Measurements from ENCODE around the gene SLC30A2.
"Not testable (repeated sequence)": the region's sequence is repeated elsewhere in the genome, so short reads cannot be mapped to it uniquely, and the experiment has no call there.

Gene SLC30A2, protein sequence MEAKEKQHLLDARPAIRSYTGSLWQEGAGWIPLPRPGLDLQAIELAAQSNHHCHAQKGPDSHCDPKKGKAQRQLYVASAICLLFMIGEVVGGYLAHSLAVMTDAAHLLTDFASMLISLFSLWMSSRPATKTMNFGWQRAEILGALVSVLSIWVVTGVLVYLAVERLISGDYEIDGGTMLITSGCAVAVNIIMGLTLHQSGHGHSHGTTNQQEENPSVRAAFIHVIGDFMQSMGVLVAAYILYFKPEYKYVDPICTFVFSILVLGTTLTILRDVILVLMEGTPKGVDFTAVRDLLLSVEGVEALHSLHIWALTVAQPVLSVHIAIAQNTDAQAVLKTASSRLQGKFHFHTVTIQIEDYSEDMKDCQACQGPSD

DNA sequence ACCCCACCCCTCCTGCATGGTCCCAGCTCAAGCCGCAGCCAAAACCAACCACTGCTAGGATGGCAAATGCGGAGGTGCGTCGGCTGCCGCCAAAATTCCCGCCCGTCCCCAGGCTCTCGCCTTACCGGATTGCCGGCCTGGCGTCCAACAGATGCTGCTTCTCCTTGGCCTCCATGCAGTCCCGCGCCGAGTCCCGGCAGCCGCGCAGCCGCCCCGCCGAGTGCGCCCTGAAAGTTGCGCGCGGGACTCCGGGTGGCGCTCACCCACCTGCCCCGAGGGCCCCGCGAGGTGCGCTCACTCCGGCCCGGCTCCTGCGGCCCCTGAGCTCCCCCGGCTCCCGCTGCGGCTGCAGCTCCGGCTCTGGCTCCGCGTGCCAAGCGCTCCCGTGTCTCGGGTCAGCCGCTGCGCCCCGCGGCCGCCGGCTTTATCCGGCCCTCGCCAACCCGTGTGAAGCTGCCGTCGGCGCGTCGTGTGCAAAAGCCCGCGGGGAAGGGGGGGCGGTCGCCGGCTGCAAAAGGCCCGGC, at the start of gene SLC30A2:
Gene SLC30A2, minus strand, starts transcription at position 397 of the 524 bp plus-strand sequence. Its CDS starts 222 bp downstream, at position 175.
- in situ Hi-C loops (cut with HindIII; ENCODE audit: low sequenced_read_pairs): no loop called here

DNA sequence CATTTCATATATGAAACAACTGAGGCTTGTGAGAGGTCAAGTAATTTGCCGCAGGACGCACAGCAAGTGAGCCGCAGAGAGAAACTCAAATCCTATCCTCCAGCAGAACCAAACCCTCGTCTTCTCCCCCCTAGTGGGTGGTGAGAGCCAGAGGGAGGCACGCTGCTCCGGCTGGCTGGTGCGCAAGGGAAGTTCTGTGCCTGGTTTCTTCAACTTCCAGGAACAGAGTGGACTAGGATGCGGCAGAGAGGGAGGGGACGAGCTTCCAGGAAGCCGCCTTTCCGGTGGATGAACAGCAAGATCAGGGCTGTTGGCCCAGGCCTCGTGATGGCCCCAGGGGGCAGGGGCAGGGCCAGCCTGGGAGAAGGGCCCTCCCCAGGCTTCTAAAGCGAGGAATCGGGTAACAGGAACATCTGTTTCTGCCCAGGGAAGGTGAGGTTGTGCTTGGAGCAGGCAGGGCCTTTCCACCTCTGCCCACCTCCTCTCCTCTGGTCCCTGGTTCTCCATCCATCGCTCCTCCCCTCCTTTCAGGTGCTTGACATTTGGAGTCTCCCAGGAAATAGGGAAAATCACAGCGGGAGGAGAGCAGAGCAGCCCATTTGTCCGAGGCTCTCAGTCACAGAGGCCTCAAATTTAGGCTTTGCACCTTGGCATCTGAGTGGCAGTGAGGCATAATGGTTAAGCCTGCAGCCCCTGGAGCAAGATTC, 48.9 kb upstream of the SLC30A2 start:
- in situ Hi-C loops (cut with HindIII; ENCODE audit: low sequenced_read_pairs): no loop called here

DNA sequence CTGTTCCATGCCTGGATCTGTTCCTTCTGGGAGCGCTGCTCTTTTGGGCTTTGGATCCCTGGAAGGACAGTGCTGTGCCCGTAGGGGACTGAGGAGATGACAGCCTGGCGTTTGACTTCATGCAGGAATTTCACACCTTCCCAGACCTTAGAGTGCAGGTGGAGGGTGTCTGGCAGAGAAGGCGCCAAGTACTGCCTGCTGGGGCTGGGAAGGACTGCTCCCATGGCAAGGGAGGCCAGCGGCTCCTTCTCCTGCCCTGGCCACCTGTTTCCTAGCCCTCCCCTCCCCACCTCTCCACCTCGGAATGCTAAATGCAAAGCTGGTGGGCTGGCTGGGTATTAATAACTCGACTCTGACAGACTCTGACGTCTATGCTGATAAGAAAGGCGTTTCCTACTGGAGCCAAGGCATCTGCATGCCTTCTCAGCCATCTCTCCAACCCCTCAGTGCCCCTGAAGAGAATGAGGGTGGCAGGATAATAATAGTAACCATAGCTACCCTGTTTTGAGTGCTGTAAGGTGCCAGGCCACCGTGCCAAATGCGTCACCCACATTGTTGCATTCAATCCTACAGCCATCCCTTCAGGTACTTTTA, 48.3 kb upstream of the SLC30A2 start:
- in situ Hi-C loops (cut with HindIII; ENCODE audit: low sequenced_read_pairs): no loop called here

DNA sequence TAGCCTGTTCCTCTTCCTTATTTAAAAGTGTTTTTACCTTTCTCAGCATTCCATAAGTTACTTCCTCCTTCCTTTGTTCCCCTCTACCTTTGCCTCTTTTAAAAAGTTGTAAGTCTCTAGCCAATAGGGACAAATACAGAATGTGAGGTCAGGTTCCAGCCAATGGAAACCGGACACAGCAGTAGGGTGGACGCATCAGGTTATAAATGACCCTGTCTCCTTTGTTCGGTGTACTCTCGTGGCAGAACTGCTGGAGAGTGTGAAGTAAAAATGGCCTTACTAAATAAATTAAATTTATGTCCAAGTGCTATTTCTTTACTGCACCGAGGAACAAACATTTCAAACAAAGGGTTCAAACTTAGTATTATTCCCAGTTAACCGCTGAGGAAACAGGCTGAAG, 47.7 kb upstream of the SLC30A2 start:
- in situ Hi-C loops (cut with HindIII; ENCODE audit: low sequenced_read_pairs): not testable (repeated sequence)

DNA sequence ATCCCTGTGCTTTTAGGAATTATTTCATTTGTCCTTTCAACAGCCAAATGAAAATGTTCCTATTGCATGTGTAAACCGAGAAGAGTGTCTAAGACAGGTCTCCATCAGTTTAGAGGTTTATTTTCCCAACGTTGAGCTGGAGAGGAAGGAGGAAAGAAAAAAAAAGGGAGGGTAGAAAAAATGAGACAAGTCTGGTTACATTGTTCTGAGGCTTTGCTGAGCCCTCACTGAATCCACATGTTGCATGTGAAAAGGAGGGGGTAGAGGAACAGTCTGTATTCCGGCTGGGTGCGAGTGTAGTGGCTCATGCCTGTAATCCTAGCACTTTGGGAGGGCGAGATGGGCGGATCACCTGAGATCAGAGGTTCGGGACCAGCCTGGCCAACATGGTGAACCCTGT, 46.5 kb upstream of the SLC30A2 start:
- in situ Hi-C loops (cut with HindIII; ENCODE audit: low sequenced_read_pairs): no loop called here

DNA sequence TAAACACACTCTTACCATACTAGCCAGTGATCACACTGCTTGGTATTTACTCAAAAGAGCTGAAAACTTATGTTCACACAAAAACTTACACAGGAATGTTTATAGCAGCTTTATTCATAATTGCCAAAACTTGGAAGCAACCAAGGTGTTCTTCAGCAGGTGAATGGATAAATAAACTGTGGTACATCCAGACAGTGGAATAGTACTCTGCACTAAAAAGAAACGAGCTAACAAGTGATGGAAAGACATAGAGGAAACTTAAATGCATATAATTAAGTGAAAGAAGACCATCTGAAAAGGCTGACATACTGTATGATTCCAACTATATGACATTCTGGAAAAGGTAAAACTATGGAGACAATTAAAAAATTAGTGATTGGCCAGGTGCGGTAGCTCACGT, 45.0 kb upstream of the SLC30A2 start:
- in situ Hi-C loops (cut with HindIII; ENCODE audit: low sequenced_read_pairs): no loop called here

DNA sequence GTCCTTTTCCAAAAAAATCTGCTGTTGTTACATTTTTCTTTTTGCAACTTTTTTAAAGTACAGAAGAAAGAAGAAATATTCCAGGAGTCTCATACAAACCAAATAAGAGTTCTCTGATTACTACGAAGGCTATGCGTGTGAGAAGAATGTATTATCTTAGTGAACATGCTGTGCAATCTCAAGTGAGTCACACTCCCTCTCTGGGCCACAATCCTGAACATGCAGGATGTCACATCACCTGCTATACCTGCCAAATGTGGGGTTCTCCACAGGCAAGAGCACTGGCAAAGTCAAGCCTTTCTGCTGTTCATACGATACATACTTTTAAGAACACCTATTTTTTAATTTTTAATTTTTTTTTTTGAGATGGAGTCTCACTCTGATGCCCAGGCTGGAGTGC, 43.2 kb upstream of the SLC30A2 start:
- in situ Hi-C loops (cut with HindIII; ENCODE audit: low sequenced_read_pairs): no loop called here

DNA sequence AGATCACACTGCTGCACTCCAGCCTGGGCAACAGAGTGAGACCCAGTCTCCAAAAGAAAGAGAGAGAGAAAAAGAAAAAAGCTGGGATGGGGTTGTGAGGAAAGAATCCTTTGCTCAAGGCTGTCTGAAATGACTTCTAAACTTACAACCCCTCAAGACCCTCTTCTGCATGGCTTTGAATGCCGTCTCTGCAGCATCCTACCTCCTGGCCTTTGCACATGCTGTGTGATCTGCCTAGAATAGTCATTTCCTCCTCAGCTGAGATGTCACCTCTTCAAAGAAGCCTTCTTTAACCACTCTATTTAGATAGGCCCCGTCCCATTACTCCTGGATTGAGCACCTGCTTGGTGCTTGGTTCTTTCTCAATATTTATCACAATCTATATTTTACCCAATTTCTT, 38.9 kb upstream of the SLC30A2 start:
- in situ Hi-C loops (cut with HindIII; ENCODE audit: low sequenced_read_pairs): no loop called here

DNA sequence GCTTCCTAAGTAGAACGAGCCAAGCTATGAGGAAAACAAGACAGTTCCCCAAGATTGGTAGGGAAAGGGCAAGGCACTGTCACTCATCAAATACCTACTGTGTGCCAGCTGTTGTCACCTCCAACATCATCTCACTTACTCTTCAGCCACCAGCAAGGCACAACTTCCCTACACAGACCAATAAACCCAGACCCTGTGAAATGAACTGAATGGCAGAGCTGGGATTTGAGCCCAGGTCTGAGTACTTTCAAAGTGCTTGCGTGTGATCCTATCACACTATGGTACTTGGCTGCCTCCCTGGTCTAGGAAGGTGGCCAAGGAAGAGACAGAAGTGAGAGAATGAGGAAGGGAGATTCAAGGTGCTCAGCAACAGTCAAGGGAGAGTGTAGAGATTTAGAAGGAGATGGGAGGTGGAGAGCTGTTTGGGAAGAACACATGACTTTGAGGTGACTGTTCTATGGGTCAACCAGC, 38.2 kb upstream of the SLC30A2 start:
- in situ Hi-C loops (cut with HindIII; ENCODE audit: low sequenced_read_pairs): no loop called here

DNA sequence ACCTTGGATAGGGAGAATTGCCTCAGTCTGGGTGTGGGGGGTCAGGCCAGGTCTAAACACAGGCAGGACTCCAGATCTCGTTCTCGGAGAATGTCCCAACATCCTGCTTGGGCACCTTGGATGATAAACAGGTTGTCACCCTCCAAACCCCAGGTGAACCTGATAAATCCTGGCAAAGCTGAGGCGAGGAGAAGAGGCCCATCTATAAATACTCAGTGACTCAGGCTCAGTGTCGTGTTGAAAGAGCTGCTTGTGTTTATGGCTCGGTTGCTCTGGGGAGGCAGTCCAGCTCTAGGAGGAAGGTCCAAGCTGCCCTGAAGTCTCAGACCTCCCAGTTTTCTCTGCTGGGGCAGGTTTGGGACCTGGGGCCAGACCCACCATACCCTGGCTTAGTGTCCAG, 37.3 kb upstream of the SLC30A2 start:
- in situ Hi-C loops (cut with HindIII; ENCODE audit: low sequenced_read_pairs): no loop called here

DNA sequence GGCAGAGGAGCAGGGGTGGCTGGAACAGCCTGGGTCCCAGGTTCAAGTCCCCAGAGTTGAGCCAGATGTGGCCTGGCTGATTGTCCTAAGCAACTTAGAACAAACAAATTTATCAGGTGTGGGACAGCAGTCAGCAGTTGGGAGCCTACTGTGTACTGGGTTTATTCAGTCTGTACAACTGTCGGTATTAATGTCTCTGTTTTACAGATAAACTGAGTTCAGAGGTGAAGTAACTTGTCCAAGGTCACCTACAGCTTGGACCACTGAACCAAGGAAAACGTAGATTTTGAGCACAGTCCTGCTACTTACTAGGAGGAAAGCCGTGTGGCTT, 36.1 kb upstream of the SLC30A2 start:
- in situ Hi-C loops (cut with HindIII; ENCODE audit: low sequenced_read_pairs): no loop called here

DNA sequence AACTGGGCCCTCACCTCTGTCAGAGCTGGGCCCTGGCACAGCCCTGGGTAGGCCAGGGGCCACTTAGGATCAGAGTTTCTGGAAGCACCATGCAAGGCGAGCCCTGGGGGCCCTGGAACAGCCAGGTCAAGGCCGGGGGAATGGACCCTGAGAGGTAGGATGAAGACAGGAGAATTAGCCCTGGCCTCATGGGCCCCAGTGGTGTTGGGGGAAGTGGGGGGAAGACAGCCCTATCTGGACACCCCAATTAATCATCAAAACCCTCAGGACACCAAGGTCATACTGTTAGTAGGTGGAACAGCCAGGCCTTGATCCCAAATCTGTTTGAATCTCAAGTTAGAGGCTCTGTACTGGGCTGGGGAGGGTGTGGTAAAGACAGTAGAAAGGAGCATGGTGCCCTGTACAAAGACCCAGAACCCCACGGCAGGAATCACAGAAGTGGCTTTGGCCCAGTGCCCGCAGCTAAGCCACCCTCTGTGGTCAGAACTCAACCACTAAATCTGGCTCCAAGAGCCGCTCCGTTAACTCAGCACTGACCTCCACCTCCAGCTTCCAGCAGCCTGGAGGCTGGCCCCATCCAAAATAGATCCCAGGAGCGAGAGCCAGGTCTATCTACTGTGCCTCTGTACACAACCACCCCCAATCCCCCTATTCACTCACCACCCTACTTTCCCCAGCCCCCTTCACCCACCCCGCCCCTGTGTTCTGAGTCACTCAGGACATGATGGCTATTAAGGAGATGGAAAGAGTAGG, 35.5 kb upstream of the SLC30A2 start:
- in situ Hi-C loops (cut with HindIII; ENCODE audit: low sequenced_read_pairs): no loop called here

DNA sequence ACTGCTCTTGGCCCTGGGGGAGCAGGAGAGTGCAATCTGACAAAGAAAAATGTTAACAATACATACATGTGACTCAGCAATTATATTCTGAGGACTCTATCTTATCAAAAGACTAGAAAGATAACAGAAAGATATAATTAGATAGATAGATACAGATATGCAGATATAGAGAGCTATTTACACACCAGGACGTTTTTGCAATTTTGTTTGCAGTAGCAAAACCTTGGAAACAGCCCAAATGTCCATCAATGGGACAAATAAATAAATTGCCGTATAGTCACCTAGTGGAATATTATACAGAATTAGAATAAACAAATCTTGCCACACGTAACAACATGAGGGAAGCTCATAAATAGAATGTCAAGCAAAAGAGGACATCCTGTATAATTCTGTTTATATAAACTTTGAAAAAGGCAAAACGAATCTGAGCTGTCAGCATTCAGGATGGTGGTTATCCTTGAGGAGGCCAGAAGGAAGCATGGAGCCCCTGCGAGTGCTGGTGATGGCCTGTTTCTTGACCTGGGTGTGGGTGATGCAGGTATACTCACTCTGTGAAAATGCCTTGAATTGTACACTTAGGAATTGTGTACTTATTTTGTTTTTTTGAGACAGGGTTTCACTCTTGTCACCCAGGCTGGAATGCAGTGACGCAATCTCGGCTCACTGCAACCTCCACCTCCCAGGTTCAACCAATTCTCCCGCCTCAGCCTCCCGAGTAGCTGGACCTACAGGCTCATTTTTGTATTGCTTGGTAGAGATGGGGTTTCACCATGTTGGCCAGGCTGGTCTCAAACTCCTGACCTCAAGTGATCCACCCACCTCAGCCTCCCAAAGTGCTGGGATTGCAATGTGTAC, 34.3 kb upstream of the SLC30A2 start:
- in situ Hi-C loops (cut with HindIII; ENCODE audit: low sequenced_read_pairs): no loop called here

DNA sequence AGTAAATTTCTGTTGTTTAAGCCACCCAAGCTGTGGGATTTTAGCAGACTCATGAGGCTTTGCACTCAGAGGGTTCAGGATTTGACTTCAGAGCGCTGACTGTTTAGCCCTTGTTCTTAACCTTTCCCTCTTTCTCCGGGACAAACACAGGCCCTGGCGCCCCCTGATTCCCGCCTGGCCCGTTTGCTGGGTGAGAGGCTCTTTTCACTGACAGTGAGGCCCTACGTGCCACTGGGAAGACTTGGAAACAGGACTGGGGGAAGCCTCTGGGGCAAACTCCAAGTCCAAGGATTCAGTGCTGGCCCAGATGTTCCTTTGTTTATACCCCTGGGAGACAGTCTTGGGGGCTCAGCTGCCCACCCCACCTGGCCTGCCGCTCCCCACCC, 33.3 kb upstream of the SLC30A2 start:
- in situ Hi-C loops (cut with HindIII; ENCODE audit: low sequenced_read_pairs): no loop called here

DNA sequence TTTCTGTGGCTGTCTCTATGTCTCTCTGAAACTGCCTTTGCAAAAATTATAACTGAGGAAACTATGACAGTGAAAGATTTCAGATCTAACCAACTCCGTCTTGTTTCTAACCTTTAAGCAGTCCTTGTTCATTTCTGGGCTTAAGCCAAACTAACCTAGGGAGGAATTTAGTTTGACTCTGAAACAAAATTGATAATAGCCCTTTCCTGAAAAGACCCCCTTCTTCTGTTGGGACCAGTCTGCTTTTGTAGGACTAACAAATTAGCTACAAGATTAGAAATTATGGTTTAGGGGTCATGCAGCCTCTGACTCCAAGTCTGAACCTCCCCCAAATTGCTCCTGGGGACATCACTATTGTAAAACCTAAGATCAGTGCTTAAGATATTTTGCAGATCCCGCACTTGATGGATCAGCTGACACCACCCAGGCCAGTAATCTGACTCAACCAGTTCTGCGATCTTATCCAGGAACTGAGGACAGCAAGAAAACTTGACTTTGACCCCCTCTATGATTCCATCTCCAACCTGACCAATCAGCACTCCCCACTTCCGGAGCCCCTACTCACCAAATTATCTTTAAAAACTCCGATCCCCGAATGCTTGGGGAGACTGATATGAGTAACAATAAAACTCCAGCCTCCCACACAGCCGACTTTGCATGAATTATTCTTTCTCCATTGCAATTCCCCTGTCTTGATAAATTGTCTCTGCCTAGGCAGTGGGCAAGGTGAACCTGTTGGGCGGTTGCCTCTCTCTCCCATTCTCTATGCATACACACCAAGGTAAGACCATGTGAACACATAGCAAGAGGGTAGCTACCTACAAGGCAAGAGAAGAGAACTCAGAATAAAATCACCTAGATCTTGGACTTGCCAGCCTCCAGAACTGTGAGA, 32.6 kb upstream of the SLC30A2 start:
- in situ Hi-C loops (cut with HindIII; ENCODE audit: low sequenced_read_pairs): no loop called here

DNA sequence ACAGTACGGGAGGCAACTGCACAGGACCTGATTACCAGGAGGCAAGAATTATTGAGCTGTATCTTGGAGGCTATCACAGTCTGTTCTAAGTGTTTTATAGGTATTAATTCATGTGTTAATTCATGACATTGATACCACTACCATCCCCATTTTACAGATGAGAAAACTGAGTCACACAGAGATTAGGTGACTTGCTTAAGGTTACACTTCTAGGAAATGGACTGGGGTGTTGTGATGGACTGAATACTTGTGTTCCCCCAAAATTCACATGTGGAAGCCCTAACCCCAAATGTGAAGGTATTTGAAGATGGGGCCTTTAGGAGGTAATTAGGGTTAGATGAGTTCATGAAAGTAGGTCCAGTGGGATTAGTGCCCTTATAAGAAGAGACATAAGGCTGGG, 31.6 kb upstream of the SLC30A2 start:
- in situ Hi-C loops (cut with HindIII; ENCODE audit: low sequenced_read_pairs): no loop called here

DNA sequence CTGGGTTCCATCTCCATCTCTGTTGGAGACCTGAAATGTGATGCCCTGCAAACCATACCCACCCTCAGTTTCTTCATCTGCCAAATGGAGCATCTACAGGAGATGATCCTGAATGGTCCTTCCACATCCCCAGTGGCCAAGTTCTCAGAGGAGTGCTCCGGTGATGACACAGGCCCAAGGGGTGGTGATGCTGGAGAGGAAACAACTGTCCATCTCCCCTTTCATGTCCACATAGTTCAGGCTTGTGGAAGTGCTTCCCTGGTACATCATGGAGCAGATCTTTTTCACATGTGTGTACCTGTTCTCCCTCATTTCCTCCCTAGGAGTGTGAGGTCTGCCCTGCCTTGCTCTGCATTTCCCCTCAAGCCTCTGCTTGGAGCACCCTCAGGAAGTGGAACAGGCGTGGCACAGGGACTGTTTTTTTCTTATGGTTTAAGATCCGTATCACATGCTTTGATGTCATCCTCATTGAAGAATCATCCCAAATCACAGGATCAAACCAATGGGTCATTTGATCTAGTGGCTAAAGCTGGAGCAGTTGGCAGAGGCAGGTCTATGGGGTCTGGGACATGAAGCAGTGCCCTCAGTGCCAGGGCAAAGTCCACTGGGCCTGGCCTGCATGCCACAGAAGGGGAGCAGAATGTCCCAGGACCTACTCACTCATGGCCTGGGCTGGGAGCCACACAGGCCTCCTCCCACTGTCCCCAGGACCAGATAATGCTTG, 29.7 kb upstream of the SLC30A2 start:
- in situ Hi-C loops (cut with HindIII; ENCODE audit: low sequenced_read_pairs): no loop called here

DNA sequence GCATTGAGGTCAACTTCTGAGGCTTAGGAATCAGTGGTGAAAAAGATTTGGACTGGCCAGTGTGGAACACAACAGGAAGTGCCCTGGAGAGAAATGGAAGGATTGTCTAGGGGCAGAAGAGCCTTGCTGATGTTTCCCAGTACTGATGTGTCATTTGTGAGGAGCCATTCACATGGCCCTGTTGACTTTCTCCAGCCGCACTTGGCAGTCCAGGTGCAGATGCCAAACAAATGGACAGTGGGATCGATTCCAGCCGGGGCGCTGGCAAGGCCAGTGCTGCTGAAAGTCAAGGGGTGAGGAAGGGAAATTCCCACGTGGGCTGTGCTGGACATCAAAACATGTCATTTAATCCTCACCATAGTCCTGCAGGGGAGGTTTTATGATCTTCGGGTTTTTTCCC, 26.4 kb upstream of the SLC30A2 start:
- in situ Hi-C loops (cut with HindIII; ENCODE audit: low sequenced_read_pairs): no loop called here

DNA sequence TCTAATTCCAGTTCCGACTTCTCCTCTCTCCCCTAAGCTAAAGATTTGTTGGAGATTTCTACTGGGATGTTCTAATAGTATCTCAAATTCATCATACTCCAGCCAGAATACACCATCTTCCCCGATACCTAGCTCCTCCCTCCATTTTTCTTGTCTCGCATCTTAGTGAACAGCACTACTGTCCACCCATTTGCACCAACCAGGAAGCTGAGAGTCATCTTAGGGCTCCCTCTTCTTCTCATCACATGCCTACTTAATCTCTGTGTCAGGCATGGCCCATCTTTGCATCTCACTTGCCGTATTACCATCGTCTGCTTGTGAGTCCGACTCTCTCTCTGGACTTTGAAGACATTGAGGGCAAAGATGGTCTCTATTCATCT, 25.0 kb upstream of the SLC30A2 start:
- in situ Hi-C loops (cut with HindIII; ENCODE audit: low sequenced_read_pairs): no loop called here

Data from DLD1 (cell line).